Measurements from ENCODE around the gene RAPGEF1. TPM values are rescaled to one million over a fixed set of nuclear protein-coding genes. Genes with fewer than 3 reads are reported as not detected.

The RAPGEF1 gene
- total RNA-seq, 4 donors from 2014 or later, result 13.1 to 73.7 (median 26.2) TPM

DNA sequence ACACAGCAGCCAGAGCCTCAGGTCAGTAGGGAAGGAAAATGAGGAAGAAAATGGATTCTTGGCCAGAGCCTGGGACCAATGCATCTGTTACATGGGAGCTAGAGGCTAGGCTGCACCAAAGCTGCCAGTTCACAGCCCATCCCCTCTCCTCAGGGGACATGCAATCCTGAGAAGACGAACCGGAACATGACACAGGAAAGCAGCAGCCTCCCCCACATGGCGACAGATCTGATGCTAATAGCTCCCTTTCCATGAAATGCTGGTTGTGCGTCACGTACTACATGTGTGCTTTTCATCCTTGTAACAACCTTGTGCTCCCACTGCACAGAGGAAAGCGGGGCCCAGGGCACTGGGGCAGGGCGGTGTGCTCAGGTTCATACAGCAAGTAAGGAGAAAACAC lies 127.0 kb downstream of the RAPGEF1 start:
- intact Hi-C loops (cut with DNase I; ENCODE audit: low total_unique reads), result no loop called here

DNA sequence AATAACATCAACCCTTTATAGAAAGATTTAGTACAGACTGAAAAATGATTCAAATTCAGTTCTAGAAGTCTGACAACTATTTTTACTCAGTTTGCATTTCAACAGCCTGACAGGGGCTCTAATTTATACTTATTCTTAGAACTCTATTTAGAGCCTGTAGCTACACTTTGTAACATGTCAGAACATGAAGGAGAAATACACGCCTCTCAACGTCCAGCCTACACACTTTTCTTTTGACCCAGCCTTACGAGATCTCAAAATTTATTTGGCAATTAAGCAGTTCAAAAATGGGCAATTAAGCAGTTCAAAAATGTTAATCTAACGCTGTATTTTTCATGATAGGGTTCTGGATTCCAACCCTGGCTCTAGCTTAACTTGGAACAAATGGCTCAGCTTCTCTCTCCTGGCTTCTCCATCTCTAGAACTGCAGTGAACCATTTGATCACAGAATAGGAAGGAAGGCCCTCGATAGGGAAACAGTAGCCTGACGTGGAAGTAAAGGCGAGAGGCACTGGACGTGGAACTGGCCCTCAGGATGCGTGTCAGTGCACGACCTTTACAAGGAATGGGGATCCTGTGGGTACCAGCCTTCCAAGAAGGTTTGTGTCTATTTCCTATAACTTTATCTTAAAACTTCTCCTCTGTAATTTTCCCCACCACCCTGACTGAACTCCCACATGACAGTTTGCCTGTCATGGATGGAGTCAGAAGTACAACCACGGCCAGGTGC lies 128.1 kb downstream of the RAPGEF1 start:
- intact Hi-C loops (cut with DNase I; ENCODE audit: low total_unique reads), result no loop called here
- H3K27ac ChIP-seq, result no peak overlapping the region
- TF ChIP-seq POLR2A (IDR thresholded peaks at IDR 0.05), result no peak
- TF ChIP-seq, protein P1, sequence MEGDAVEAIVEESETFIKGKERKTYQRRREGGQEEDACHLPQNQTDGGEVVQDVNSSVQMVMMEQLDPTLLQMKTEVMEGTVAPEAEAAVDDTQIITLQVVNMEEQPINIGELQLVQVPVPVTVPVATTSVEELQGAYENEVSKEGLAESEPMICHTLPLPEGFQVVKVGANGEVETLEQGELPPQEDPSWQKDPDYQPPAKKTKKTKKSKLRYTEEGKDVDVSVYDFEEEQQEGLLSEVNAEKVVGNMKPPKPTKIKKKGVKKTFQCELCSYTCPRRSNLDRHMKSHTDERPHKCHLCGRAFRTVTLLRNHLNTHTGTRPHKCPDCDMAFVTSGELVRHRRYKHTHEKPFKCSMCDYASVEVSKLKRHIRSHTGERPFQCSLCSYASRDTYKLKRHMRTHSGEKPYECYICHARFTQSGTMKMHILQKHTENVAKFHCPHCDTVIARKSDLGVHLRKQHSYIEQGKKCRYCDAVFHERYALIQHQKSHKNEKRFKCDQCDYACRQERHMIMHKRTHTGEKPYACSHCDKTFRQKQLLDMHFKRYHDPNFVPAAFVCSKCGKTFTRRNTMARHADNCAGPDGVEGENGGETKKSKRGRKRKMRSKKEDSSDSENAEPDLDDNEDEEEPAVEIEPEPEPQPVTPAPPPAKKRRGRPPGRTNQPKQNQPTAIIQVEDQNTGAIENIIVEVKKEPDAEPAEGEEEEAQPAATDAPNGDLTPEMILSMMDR (IDR thresholded peaks at IDR 0.05), result no peak
- no peaks in the 10 kb centered on the region for H3K9me3 ChIP-seq
- no peaks in the 10 kb centered on the region for H3K36me3 ChIP-seq
- no peak for DNase-seq
- no peaks in the 10 kb centered on the region for H3K27me3 ChIP-seq
- no peak overlapping the region for H3K4me3 ChIP-seq
- H3K4me1 ChIP-seq, result peaks cover 17 to 23% of the 10 kb centered on the region in 2 donors

More for the DNA sequence above, 127.0 kb downstream of the RAPGEF1 start:
- Histone ChIP-seq H3K36me3 (no peaks in the 10 kb centered on the region), H3K27ac (no peak overlapping the region), H3K27me3 (no peaks in the 10 kb centered on the region), H3K4me3 (no peak overlapping the region), H3K9me3 (no peaks in the 10 kb centered on the region), H3K4me1 (peaks cover 15 to 20% of the 10 kb centered on the region in 2 donors)
- TF ChIP-seq, protein P1 (IDR thresholded peaks at IDR 0.05), result no peak
- no peak for TF ChIP-seq POLR2A (IDR thresholded peaks at IDR 0.05)
- no peak for DNase-seq

DNA sequence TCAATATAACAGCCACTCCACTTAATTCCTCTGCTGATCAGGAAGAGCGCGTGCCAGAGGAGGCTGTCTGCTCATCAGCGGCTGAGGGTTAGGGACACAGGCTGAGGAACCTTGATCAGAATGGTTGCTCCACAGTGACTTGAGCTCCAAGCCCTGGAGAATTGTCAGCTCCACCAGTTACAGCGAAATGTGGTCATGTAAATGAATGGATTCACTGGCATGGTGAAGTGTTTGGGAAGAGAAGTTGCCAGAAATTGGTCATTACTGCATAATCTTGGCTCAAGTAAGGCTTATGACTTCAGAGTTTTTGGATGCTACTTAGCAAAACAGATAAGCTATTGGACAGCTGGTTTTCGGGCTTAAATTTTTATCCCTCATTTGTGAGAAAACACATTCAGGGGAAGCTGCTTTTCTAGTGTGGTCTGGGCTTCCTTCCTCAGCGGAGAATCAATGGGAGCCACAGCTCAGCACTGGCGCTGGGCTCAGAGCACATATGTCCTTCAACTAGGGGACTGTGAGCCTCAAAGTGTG lies 129.6 kb downstream of the RAPGEF1 start:
- peak overlapping the region; percentile 85 to 97 for H3K27ac ChIP-seq
- TF ChIP-seq, protein P1 (IDR thresholded peaks at IDR 0.05), result no peak
- no peak for TF ChIP-seq POLR2A (IDR thresholded peaks at IDR 0.05)
- peaks cover 17 to 23% of the 10 kb centered on the region in 2 donors for H3K4me1 ChIP-seq
- intact Hi-C loops (cut with DNase I; ENCODE audit: low total_unique reads), result no loop called here
- no peaks in the 10 kb centered on the region for H3K9me3 ChIP-seq
- peak; percentile 53 to 66 for DNase-seq
- H3K36me3 ChIP-seq, result no peaks in the 10 kb centered on the region
- no peak overlapping the region for H3K4me3 ChIP-seq
- H3K27me3 ChIP-seq, result no peaks in the 10 kb centered on the region

DNA sequence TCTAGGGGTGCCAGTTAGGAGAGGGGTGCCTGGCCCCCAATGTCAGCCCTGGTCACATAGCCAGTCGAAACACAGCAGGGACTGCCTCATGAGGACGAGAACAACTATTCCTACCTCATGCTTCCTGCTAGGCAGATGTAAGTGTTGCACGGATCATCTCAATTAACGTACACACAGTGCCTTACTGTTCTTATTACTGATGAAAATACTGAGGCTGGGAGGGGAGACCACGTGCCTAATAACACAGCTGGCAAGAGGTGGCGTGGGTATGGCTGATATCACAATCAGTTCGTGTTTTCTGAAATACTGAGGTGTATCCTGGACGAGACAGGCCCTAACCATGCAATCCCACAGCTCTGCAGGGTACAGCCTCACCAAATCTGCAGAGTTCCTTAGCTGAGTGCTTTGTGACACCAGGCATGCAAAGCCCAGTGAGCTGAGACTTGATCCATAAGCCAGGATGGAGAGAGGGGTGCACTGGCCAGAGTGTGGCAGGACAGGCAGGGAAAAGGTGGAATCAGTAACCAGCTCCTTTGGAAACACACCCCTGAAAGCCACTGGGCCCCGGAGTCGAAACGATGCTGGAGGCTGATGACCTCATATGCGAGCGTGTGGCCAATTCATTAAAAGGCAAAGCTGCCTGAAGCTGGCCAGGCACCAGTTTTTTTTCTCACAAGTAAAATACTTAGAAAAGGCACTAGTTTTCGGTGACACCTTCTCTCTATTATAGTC lies 130.6 kb downstream of the RAPGEF1 start:
- H3K27me3 ChIP-seq, result no peaks in the 10 kb centered on the region
- intact Hi-C loops (cut with DNase I; ENCODE audit: low total_unique reads), result no loop called here
- TF ChIP-seq POLR2A (IDR thresholded peaks at IDR 0.05), result no peak
- TF ChIP-seq, protein P1 (IDR thresholded peaks at IDR 0.05), result no peak
- peaks cover 17 to 23% of the 10 kb centered on the region in 2 donors for H3K4me1 ChIP-seq
- H3K4me3 ChIP-seq, result no peak overlapping the region
- peak overlapping the region; percentile 85 to 97 for H3K27ac ChIP-seq
- H3K36me3 ChIP-seq, result no peaks in the 10 kb centered on the region
- H3K9me3 ChIP-seq, result no peaks in the 10 kb centered on the region
- peak; percentile 66 to 80 for DNase-seq

All from uterus (tissue), 4 donors.